Endothelial cell (in vitro differentiated cells): ENCODE results near the gene ASTN1. TPM values are rescaled to one million over a fixed set of nuclear protein-coding genes. Genes with fewer than 3 reads are reported as not detected.

Experiments used
- DNase-seq: peaks from one replicate; pipeline ENCODE4 v3.0.0; 2021; ENCODE audit warnings: low spot score
- H3K27ac Mint-ChIP-seq: one replicate; pipeline ENCODE4 v1.8.0; 2021; ENCODE audit warnings: mixed read lengths, inconsistent platforms; ENCODE audit not compliant: unreplicated experiment
- H3K27me3 Mint-ChIP-seq: one replicate; pipeline ENCODE4 v1.8.0; 2021; ENCODE audit warnings: mild to moderate bottlenecking, moderate library complexity, mixed read lengths, inconsistent platforms; ENCODE audit not compliant: unreplicated experiment
- H3K36me3 Mint-ChIP-seq: one replicate; pipeline ENCODE4 v1.8.0; 2021; ENCODE audit warnings: mild to moderate bottlenecking, low read depth, mixed read lengths, inconsistent platforms; ENCODE audit not compliant: unreplicated experiment
- H3K4me1 Mint-ChIP-seq: one replicate; pipeline ENCODE4 v1.8.0; 2021; ENCODE audit warnings: mild to moderate bottlenecking, mixed read lengths, inconsistent platforms; ENCODE audit not compliant: unreplicated experiment
- H3K4me3 Mint-ChIP-seq: one replicate; pipeline ENCODE4 v1.8.0; 2021; ENCODE audit warnings: mild to moderate bottlenecking, mixed read lengths, inconsistent platforms; ENCODE audit not compliant: unreplicated experiment
- H3K9me3 Mint-ChIP-seq: one replicate; pipeline ENCODE4 v1.8.0; 2021; ENCODE audit warnings: mixed read lengths, inconsistent platforms; ENCODE audit not compliant: unreplicated experiment
- CTCF ChIP-seq: fragments of 200-600 bp; sonication (generic); IDR thresholded peaks from one replicate; pipeline ENCODE4 v1.5.0; 2021; ENCODE audit warnings: antibody characterized with exemption; ENCODE audit not compliant: unreplicated experiment
- total RNA-seq: library from RNA; stranded (reverse); fragmentation: NEBNext Ultra II Directional; extraction: Animal tissue kit (Norgen Biotek cat#: 25700); gene quantifications from one replicate; pipeline ENCODE4 v1.2.1, GENCODE V29; 2021; ENCODE audit not compliant: unreplicated experiment

The ASTN1 gene
- total RNA-seq, 1 donor from 2014 or later: 66.6 TPM

- Mint-ChIP-seq H3K4me3 (no peak overlapping the region), H3K9me3 (no peaks in the 10 kb centered on the region), H3K4me1 (peaks cover 9% of the 10 kb centered on the region), H3K36me3 (no peaks in the 10 kb centered on the region), H3K27me3 (peaks cover 5% of the 10 kb centered on the region), H3K27ac (no peak overlapping the region)
- DNase-seq: peak; percentile 44
- TF ChIP-seq CTCF: peak; percentile 86
These were observed 20.7 kb upstream of the ASTN1 start for GRCh38 chr1:177185209-177185608.

GRCh38 chr1:177183836-177184235 lies 19.3 kb upstream of the ASTN1 start:
- no peak for DNase-seq
- Mint-ChIP-seq H3K27me3 (peaks cover 5% of the 10 kb centered on the region), H3K4me1 (peaks cover 9% of the 10 kb centered on the region), H3K4me3 (no peak overlapping the region), H3K27ac (no peak overlapping the region), H3K9me3 (no peaks in the 10 kb centered on the region), H3K36me3 (no peaks in the 10 kb centered on the region)
- TF ChIP-seq CTCF: no peak

GRCh38 chr1:177181631-177182291 lies 17.2 kb upstream of the ASTN1 start:
- peak; percentile 88 for DNase-seq
- H3K9me3 Mint-ChIP-seq: no peaks in the 10 kb centered on the region
- peaks cover 9% of the 10 kb centered on the region for H3K4me1 Mint-ChIP-seq
- no peaks in the 10 kb centered on the region for H3K36me3 Mint-ChIP-seq
- TF ChIP-seq CTCF: peak; percentile 83
- H3K27me3 Mint-ChIP-seq: peaks cover 8% of the 10 kb centered on the region
- peak overlapping the region; percentile 49 for H3K4me3 Mint-ChIP-seq
- H3K27ac Mint-ChIP-seq: no peak overlapping the region

GRCh38 chr1:177181280-177181630 lies 16.7 kb upstream of the ASTN1 start:
- Mint-ChIP-seq H3K27ac (no peak overlapping the region), H3K4me1 (peaks cover 9% of the 10 kb centered on the region), H3K4me3 (peak overlapping the region; percentile 49), H3K36me3 (no peaks in the 10 kb centered on the region), H3K27me3 (peaks cover 11% of the 10 kb centered on the region), H3K9me3 (no peaks in the 10 kb centered on the region)
- TF ChIP-seq CTCF: no peak
- DNase-seq: peak; percentile 15

GRCh38 chr1:177174921-177175634 lies 10.6 kb upstream of the ASTN1 start:
- H3K4me1 Mint-ChIP-seq: no peaks in the 10 kb centered on the region
- H3K9me3 Mint-ChIP-seq: no peaks in the 10 kb centered on the region
- DNase-seq: no peak
- no peak for TF ChIP-seq CTCF
- no peak overlapping the region for H3K27ac Mint-ChIP-seq
- H3K27me3 Mint-ChIP-seq: peaks cover 12% of the 10 kb centered on the region
- H3K36me3 Mint-ChIP-seq: no peaks in the 10 kb centered on the region
- H3K4me3 Mint-ChIP-seq: no peak overlapping the region
